Measurements from ENCODE around the gene STX10. TPM values are rescaled to one million over a fixed set of nuclear protein-coding genes. Genes with fewer than 3 reads are reported as not detected.
A peak's percentile ranks its signal among the peaks of the same experiment; 100 is the strongest.
"Not testable (repeated sequence)": the region's sequence is repeated elsewhere in the genome, so short reads cannot be mapped to it uniquely, and the experiment has no call there.

Gene STX10
- 88.3 and 135 TPM in 2 replicates for polyA plus RNA-seq (2014; cell fraction: cytosol; rRNA removed)
- 230 and 272 TPM in 2 replicates for polyA plus RNA-seq (2014; cell fraction: nucleus; rRNA removed)

DNA sequence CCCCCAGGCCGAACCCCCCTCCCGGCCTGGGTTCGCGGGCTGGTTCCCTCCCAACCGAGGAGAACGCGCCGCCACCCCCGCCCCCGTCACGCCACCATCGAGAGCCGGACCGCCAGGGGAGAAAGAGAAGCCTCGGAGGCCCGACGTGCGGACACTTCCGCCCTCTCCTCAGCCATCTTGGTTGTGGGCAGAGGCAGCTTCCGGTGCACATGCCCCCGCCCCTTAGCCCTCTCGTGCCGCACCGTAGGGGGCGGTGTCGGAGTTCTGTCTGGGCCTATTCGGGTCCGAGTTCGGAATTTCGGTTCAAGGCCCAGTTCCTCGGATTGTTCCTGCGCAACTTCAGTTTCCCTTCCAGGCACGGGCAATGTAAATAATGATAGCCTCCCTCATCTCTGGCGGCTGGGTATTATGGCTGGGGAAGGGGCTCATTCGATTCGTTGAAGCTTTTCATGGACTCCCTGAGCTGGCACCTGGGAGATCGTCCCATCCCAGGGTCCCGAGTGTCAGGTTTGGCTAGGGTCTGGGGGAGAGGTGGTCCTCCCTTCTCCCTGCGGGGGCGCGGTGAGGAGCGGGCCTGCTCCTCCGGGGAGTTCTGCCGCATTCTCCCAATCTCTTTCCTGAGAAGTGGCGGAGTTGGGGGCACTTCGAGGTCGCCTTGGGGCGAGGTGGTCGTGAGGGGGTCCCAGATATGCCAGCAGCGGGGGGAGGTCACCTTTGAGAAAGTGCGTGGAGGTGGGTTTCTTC lies at the start of gene STX10, which contains the start of gene IER2:
Gene STX10 (minus strand): TSS at position 189 of the 744 bp plus-strand sequence. CDS start 202 bp downstream, outside the sequence.
Gene IER2 (plus strand): TSS at position 225 of the 744 bp plus-strand sequence. CDS start 2,776 bp downstream, outside the sequence.
- peak; percentile 85 for DNase-seq (ENCODE audit: low spot score)

- no peak for DNase-seq (ENCODE audit: low spot score)
Measured at GRCh38 chr19:13198634-13199033, 48.5 kb upstream of the STX10 start.

DNA sequence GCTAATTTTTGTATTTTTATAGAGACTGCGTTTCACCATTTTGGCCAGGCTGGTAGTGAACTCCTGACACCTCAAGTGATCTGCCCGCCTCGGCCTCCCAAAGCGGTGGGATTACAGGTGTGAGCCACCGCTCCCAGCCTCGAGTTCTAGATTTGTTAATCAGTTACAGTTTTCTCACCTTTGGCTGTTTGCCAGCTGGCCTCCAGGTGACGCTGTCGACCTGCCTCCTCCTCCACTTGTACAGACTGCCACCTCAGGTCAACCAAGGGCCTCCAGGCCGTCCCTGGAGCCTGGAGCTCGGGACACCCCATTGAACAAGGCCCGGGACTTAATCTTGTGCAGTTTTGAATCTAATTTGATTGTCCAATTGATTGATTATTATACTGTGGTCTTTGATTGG lies 45.5 kb upstream of the STX10 start:
- DNase-seq (ENCODE audit: low spot score) = peak; percentile 31

GRCh38 chr19:13190781-13191540 lies 40.8 kb upstream of the STX10 start:
- no peak for DNase-seq (ENCODE audit: low spot score)

DNA sequence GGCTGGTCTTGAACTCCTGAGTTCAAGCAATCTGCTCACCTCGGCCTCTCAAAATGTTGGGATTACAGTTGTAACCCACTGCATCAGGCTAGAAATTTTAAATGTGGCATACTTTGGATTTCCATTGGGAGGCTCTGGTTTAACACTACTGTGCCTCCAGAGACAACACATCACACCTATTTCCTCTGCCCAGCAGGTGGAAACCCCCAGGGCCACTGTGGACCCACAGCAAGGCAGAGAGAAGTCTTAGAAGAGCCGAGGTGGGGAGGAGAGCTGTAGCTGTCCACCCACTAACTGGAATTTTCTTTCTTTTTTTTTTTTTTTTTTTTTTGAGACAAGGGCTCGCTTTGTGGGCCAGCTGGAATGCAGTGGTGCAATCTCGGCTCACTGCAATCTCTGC lies 39.4 kb upstream of the STX10 start:
- DNase-seq (ENCODE audit: low spot score) = no peak

DNA sequence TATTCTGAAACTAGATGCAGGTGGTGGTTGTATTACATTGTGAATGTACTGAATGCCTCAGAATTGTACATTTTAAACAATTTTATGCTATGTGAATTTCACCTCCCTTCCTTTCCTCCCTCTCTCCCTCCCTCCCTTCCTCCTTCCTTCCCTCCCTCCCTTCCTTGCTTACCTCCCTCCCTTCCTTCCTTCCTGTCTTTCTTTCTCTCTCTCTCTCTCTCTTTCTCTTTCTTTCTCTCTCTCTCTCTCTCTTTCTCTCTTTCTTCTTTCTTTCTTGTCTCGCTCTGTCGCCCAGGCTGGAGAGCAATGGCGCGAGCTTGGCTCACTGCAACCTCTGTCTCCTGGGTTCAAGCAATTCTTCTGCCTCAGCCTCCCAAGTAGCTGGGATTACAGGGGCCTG lies 37.2 kb upstream of the STX10 start:
- DNase-seq (ENCODE audit: low spot score) = no peak

DNA sequence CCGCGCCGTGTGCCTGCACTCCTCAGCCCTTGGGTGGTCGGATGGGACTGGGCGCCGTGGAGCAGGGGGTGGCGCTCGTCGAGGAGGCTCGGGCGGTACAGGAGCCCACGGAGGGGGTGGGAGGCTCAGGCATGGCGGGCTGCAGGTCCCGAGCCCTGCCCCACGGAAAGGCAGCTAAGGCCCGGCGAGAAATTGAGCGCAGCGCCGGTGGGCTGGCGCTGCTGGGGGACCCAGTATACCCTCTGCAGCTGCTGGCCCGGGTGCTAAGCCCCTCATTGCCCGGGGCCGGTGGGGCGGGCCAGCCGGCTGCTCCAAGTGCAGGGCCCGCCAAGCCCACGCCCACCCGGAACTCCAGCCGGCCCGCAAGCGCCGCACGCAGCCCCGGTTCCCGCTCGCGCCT lies 36.5 kb upstream of the STX10 start:
- DNase-seq (ENCODE audit: low spot score) = not testable (repeated sequence)

DNA sequence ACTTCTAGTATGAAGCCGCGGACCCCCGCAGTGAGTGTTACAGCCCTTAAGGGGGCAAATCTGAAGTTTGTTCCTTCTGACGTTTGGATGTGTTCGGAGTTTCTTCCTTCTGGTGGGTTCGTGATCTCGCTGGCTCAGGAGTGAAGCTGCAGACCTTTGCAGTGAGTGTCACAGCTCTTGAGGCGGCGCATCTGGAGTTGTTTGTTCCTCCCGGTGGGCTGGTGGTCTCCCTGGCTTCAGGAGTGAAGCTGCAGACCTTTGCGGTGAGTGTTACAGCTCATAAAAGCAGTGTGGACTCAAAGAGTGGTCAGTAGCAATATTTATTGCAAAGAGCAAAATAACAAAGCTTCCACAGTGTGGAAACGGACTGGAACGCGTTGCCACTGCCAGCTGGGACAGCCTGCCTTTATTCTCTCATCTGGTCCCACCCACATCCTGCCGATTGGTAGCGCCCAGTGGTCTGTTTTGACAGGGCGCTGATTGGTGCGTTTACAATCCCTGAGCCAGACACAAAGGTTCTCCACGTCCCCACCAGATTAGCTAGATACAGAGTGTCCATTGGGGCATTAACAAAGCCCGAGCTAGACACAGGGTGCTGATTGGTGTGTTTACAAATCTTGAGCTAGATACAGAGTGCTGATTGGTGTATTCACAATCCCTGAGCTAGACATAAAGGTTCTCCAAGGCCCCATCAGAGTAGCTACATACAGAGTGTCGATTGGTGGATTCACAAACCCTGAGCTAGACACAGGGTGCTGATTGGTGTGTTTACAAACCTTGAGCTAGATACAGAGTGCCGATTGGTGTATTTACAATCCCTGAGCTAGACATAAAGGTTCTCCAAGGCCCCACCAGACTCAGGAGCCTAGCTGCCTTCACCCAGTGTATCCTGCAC lies 35.8 kb upstream of the STX10 start:
- DNase-seq (ENCODE audit: low spot score) = peak; percentile 24

DNA sequence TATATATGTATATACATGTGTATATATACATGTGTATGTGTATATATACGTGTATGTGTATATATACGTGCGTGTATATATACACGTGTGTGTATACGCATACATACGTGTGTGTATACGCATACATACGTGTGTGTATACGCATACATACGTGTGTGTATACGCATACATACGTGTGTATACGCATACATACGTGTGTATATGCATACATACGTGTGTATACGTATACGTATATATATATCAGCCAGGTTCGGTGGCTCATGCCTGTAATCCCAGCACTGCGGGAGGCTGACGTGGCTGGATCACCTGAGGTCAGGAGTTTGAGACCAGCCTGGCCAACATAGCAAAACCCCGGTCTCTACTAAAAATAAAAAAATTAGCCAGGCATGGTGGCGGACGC lies 34.8 kb upstream of the STX10 start:
- DNase-seq (ENCODE audit: low spot score) = not testable (repeated sequence)

GRCh38 chr19:13181747-13182388 lies 31.7 kb upstream of the STX10 start:
- DNase-seq (ENCODE audit: low spot score) = no peak

DNA sequence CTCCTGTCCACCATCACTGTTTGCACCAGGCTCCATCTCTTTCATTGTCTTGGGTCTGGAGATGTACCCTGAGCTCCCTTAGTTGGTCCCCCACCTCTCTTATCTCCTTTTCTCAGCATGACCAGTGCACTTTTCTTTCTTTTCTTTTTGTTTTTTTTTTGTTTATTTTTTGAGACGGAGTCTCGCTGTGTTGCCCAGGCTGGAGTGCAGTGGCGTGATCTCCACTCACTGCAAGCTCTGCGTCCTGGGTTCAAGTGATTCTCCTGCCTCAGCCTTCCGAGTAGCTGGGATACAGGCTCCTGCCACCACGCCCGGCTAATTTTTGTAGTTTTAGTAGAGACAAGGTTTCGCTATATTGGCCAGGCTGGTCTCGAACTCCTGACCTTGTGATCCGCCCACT lies 28.1 kb upstream of the STX10 start:
- DNase-seq (ENCODE audit: low spot score) = not testable (repeated sequence)

DNA sequence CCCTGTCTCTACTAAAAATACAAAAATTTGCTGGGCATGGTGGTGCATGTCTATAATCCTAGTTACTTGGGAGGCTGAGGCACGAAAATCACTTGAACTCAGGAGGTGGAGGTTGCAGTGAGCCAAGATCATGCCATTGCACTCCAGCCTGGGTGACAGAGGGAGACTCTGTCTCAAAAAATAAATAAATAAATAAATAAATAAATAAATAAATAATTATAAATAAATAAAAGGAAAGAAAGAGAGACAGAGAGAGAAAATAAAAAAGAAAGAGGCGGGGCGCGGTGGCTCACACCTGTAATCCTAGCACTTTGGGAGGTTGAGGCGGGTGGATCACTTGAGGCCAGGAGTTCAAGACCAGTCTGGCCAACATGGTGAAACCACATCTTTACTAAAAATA lies 27.4 kb upstream of the STX10 start:
- not testable (repeated sequence) for DNase-seq (ENCODE audit: low spot score)

GRCh38 chr19:13176345-13176744 lies 26.2 kb upstream of the STX10 start:
- DNase-seq (ENCODE audit: low spot score) = no peak

DNA sequence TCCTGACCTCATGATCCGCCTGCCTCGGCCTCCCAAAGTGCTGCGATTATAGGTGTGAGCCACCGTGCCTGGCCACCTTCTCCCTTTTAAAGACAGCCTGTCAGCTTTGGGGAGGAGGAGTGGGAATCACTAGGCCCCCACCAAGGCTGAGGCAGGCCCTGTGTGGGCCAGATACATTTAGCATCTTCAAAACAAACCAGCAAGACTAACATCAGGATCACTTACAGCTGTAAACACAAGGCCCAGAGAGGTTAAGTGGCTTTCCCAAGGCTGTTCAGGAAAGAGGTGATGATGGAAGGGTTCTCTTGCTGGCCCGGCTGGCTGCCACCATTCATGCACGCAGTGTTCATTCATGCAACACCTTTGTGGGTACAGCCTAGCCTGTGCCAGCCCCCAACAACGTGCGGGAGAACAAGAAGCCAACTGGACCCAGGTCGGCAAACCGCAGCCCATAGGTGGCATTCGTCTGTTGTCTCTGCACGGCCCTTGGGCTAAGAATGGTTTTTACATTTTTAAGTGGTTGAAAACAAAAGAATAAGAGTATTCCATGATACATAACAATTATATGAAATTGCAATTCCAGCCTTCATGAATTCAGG lies 23.1 kb upstream of the STX10 start:
- DNase-seq (ENCODE audit: low spot score) = no peak

DNA sequence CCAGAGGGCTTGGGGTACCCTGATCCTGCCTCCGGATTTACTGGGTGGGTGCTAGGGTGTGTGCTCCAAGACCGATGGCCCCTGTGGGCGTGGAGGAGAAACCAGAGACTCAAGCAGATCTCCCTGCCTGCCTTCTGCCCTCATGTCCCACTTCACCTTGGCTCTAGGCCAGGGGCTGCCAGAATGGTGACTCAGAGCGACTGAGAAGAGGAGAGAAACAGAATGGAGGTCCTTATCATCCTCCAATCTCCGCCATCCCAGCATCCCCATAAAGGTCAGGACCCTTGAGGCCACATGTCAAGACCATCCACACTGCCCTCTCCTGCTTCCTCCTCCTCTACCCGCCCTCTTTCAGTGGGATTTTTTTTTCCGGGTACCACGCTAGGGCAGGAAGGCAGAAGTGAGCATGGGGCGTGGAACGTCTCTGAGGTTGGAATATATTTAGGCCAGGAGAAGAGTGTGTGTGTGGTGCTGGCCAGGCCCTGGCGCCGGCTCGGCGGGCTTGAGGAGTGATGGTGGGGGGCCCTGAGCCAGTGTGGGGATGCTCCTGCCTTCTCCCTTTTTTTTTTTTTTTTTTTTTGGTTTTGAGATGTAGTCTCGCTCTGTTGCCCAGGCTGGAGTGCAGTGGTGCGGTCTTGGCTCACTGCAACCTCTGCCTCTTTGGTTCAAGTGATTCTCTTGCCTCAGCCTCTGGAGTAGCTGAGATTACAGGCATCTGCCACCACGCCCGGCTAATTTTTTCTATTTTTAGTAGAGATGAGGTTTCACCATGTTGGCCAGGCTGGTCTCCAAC lies 22.4 kb upstream of the STX10 start:
- peak; percentile 44 for DNase-seq (ENCODE audit: low spot score)

GRCh38 chr19:13171146-13171545 lies 21.0 kb upstream of the STX10 start:
- DNase-seq (ENCODE audit: low spot score) = no peak

GRCh38 chr19:13169769-13170168 lies 19.6 kb upstream of the STX10 start:
- DNase-seq (ENCODE audit: low spot score) = no peak

- not testable (repeated sequence) for DNase-seq (ENCODE audit: low spot score)
Measured at GRCh38 chr19:13166151-13166550, 16.0 kb upstream of the STX10 start.

GRCh38 chr19:13165162-13165997 lies 15.2 kb upstream of the STX10 start:
- no peak for DNase-seq (ENCODE audit: low spot score)

Data from SK-N-DZ (cell line).